Activated CD4-positive, alpha-beta T cell treated with anti-CD3 and anti-CD28 coated beads for 24 hours (primary cell): ENCODE data around the gene UBL4B.
"Not testable (repeated sequence)": the region's sequence is repeated elsewhere in the genome, so short reads cannot be mapped to it uniquely, and the experiment has no call there.

Source experiments
- DNase-seq, 2 donors: peaks; one replicate each; pipeline ENCODE4 v3.0.0-alpha.2; 2020; ENCODE audit warnings: low read depth in 2 of 2

Gene UBL4B

DNA sequence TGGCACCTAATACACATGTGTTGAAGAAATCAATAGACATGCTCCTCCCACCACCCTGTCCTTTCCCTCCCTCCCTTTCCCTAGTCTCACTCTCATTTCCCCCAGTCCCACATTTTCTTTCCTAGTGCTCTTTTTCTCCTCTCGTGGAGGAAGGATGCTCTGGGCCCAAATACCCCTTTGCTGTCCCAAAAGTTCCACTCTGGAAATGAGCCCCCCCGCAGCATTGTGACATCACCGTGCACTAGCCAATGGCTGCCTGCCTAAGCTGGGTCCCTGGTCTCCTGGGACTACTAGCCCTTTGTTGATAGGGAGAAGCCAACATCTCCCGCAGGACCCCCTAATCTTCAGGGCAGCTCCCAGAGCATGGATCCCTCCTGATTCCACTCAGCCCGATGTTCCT is at the start of gene UBL4B:
Gene UBL4B, plus strand, starts transcription at position 301 of the 400 bp plus-strand sequence. Its CDS starts 92 bp downstream, at position 393.
- DNase-seq = no peak

DNA sequence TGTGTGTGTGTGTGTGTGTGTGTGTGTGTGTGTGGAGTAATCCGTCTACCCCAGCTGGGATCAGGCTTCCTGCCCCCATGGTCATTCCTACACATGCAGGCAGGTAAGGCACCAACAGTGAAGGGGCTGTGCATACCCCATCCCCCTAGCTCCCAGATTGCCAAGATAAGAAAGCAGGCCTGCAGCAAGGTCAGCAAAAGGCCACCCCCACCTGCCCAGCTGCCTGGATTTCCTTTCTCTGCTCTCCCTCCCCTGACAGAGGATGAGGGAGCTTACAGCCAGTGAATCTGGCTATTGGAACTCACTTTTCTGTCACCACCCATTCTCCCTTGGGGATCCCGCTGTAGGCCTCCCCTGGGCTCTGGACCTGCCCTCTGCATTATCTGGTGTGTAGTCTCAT is 49.6 kb upstream of the UBL4B start:
- DNase-seq = no peak

- DNase-seq = no peak
These were observed 48.5 kb upstream of the UBL4B start for GRCh38 chr1:110063781-110064180.

- DNase-seq = no peak
These were observed 47.5 kb upstream of the UBL4B start for GRCh38 chr1:110064576-110065337.

- DNase-seq = no peak
These were observed 46.4 kb upstream of the UBL4B start for GRCh38 chr1:110065841-110066240.

DNA sequence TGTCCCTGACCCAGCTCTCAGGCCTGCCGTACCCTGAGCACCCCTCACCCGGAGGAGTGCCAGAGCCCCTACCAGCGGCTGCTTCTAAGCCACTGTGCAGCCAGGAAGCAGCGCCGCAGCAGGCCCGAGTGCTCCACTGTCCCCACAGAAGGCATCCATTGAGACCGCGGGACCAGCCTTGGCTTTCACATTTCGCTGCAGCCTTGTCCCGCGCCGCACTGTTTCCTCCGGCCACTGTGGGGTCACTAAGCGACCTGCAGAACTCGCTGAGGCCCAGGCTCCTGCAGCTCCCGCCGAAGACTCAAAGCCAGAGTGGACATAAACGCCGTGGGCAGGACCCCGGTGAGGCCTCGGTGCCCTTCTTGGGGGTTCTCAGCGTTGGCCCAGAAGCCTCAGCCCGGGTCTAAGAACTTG is 44.8 kb upstream of the UBL4B start:
- no peak for DNase-seq

DNA sequence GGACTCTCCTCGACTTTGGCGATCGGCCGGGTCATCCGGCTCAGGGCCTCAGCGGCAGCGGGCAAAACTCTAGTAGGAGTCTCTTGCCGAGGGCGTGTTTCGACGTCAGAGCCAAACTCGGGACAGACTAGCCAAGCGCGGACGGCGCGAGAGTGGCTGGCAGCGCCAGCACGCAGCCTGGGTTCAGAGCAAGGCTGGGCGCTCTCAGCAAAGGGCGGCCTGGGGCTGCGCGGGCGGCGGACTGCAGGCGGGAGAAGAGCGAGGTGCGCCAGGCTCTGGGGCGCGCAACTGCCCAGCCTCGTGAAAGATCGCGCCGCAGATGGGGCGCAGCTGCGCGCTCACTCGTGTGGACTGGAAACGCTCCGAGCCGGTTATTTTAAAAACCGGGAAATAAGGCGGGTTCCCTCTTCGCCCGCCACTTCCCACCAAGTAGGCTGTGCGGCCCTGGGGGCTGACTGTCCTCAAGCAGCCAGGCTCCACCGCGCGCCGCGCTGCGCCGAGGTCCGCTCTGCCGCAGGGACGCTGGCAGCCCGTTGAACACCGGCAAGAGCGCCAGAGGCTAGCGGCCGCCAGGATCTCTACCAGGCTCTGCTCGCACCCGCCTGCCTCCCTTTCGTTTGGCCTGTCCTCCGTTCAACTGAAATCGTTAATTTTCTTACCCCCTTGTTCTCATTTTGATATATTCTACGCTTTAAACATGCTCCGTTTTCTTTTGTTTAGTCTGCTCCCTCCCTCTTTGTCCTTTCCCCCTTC is 44.2 kb upstream of the UBL4B start:
- DNase-seq = no peak

GRCh38 chr1:110068646-110069403 is 43.4 kb upstream of the UBL4B start:
- DNase-seq = no peak

- no peak for DNase-seq
These were observed 42.6 kb upstream of the UBL4B start for GRCh38 chr1:110069404-110070281.

DNA sequence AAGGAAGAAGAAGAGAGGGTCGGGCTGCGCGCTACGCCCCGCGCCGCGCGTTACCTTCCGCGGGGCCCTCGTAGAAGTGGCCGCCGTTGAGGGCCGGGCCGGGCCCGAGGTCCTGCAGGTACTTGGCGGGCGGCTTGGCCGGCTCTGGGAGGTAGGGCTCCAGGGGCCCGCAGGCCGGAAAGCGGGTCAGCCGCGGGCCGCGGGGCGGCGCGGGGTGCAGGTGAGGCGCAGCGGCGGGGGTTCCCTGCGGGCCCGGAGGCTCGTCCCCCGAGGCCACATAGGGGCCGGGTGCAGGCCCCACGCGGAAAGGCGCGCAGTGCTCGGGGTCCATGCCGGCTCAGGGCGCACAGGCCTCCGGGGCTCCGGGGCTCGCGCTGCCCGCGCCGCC is 42.0 kb upstream of the UBL4B start:
- DNase-seq = no peak

GRCh38 chr1:110070671-110071242 is 41.5 kb upstream of the UBL4B start, which contains the start of gene ALX3:
Gene ALX3 (minus strand): TSS chr1:110070672. CDS start chr1:110070612, 60 bp downstream.
- no peak for DNase-seq

GRCh38 chr1:110074166-110074565 is 38.1 kb upstream of the UBL4B start:
- DNase-seq = no peak

GRCh38 chr1:110076789-110077500 is 35.3 kb upstream of the UBL4B start:
- DNase-seq = no peak

DNA sequence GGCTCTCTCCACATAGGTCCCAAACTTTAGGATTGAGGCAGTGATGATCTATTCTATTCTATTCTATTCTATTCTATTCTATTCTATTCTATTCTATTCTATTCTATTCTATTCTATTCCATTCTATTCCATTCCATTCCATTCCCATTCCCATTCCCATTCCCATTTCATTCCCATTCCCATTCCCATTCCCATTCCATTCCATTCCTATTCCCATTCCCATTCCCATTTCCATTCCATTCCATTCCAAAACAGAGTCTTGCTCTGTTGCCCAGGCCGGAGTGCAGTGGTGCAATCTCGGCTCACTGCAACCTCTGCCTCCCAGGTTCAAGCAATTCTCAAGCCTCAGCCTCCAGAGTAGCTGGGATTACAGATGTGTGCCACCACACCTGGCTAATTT is 32.2 kb upstream of the UBL4B start:
- not testable (repeated sequence) for DNase-seq

DNA sequence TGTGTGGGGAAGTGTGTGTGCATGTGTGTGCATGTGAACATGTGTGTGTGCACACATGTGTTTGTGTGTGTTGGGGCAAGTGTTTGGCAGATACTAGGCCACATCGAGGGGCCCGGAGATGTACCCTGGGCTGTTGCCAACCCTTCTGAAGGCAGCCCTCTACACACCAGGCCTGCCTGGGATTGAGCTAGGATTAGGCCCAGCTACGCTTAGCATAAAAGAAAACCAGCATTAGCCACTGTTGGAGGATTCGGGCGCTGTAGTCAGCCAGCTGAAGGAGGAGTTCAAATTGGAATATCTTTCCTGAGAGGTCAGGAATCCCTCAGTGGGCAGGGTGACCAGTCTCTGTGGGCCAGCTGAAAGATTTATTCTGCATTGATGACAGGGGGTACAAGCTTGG is 31.2 kb upstream of the UBL4B start:
- no peak for DNase-seq

DNA sequence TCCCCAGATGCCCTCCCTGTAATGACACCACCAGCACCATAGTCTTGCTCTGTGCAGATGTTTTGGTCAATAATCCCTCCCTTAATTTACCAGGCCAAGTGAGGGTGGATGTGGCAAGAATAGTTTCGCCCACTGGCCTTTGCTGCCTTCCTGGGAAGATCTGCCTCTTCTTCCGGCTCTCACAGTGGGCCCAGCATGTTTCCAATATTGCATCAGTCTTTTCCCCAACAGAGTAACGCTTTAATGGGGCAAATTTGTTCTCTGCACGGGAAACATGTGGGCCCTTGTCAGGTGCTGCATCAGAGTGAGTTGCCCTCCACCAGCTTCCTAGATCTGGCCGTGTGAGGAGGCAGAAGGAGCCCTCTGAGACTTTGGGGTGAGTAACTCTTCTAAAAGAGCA is 29.8 kb upstream of the UBL4B start:
- DNase-seq = no peak

GRCh38 chr1:110083061-110083865 is 29.0 kb upstream of the UBL4B start:
- no peak for DNase-seq

DNA sequence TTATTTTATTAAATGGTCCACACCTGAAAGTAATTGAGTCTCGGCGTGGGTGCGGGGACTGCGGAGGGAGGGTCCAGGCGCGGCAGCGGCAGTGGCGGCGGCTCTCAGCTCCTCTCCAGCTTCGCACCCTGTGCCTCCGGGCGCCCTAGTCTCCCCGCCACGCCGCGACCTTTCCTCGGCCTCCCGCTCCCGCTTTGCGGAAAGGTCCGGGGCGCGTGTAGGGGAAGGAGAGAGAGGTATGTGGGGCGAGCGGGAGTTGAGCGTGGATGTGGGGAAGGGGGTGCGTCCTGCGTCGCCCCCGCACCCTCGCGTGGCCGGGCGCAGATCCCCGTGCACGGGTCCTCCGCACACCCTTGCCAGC is 28.4 kb upstream of the UBL4B start:
- DNase-seq = no peak

- no peak for DNase-seq
These were observed 27.8 kb upstream of the UBL4B start for GRCh38 chr1:110084227-110085078.
